GM12872 (cell line): ENCODE data around the gene ZC3H18.

Experiments used
- TF ChIP-seq, protein P1 (sequence below): IDR thresholded peaks from 3 replicates; pipeline ENCODE4 v1.5.1; 2011; ENCODE audit warnings: low read depth, mild to moderate bottlenecking, low read length, moderate library complexity; ENCODE audit not compliant: insufficient read depth

Gene ZC3H18

GRCh38 chr16:88661468-88661867 is 91.3 kb downstream of the ZC3H18 start:
- TF ChIP-seq, protein P1, sequence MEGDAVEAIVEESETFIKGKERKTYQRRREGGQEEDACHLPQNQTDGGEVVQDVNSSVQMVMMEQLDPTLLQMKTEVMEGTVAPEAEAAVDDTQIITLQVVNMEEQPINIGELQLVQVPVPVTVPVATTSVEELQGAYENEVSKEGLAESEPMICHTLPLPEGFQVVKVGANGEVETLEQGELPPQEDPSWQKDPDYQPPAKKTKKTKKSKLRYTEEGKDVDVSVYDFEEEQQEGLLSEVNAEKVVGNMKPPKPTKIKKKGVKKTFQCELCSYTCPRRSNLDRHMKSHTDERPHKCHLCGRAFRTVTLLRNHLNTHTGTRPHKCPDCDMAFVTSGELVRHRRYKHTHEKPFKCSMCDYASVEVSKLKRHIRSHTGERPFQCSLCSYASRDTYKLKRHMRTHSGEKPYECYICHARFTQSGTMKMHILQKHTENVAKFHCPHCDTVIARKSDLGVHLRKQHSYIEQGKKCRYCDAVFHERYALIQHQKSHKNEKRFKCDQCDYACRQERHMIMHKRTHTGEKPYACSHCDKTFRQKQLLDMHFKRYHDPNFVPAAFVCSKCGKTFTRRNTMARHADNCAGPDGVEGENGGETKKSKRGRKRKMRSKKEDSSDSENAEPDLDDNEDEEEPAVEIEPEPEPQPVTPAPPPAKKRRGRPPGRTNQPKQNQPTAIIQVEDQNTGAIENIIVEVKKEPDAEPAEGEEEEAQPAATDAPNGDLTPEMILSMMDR: no peak

- TF ChIP-seq, protein P1: no peak
These were observed 92.1 kb downstream of the ZC3H18 start for GRCh38 chr16:88662222-88662842.

DNA sequence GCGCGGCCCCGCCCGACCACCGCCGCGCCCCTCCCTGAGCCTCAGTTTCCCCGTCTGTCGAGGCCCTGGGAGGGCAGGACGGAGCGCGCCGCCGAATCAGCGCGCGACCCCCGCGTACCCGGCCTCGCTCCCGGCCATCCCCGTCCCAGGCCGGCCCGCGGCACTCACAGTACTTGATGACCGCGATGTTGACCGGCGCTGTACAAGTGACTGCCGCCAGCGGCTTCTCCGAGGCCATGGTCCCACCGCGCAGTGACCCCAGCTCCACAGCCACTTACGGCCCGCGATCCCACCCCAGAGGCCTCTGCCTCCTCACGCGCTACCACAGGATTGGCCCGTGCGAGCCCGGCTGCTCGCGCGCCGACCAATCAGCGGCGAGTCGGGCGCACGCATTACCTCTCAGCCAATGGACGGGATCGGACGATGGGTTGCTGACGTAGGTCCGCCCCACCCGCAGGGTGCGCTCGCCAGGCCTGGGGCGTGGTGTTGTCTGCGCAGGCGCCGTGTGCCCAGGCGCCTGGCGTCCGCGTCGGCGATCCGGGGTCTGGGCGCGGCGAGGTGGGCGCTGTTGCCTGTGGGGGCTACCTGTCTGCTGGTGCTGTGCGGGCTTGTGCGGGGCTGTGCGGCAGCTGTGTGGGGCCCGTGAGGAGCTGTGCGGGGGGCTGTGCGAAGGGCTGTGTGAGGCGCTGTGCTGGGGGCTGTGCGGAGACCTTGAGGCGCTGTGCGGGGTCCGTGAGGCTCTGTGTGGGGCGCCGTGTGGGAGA is 92.8 kb downstream of the ZC3H18 start, which contains the start of gene MVD:
TSS of gene MVD (minus strand) at position 249 of the 764 bp plus-strand sequence. CDS start at position 238, 11 bp downstream.
- TF ChIP-seq, protein P1: no peak

- TF ChIP-seq, protein P1: no peak
These were observed 94.9 kb downstream of the ZC3H18 start for GRCh38 chr16:88665148-88665547.

DNA sequence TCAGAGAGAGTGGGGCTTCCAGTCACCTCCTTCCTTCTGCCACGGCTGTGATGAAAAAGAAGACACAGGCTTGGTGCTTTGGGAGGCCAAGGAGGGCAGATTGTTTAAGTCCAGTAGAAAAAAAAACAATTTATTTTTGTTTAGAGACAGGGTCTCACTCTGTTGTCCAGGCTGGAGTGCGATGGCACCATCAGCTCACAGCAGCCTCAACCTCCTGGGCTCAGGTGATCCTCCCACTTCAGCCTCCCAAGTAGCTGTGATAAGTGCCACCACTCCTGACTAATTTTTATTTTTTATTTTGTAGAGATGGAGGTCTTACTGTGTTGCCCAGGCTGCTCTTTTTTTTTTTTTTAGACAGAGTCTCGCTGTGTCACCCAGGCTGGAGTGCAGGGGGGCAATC is 95.4 kb downstream of the ZC3H18 start:
- TF ChIP-seq, protein P1: no peak

DNA sequence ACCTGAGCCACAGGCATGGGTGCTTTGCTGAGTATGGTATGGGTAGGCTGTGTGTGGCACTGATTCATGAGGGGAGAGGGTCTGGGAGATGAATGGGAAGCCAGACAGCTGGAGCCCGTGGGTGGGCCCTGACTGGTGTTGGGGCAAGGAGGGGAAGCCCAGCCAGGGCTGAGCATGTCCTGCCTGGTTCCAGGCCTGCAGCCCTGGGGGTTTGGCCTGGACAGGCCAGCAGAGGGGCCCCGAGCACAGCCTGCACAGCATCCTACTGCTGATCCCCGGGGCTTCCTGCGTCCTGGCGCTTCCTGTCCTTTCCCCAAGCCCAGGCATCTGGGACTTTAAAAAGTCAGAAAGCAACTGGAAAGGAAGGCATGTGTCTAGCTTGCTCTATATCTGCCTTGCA is 97.3 kb downstream of the ZC3H18 start:
- TF ChIP-seq, protein P1: no peak

DNA sequence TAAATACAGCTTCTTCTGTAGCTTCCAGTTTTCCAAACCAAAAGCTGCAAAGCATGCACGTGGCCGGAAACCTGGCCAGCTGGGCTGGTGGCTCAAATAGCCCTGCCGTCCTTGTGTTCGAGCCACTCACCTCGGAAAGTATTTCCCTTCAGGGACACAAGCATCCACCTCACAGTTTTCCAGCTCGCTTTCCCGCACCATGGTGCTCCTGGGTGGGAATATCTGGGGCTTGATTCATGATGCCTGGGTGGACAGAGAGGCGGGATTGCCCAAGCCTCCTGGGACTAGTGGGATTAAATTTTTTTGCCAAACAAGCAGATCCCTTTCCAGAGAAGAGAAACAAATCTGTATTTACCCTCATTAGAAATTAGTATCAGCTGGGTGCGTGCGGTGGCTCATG is 99.8 kb downstream of the ZC3H18 start:
- TF ChIP-seq, protein P1: no peak
